22Rv1 (cell line): ENCODE measurements around the gene NPHP4.

Source experiments
- CTCF ChIP-seq: fragments of 450-650 bp; IDR thresholded peaks from 2 replicates; pipeline ENCODE4 v1.5.1; 2017; ENCODE audit warnings: mild to moderate bottlenecking
- ZFX ChIP-seq: fragments of 450-650 bp; IDR thresholded peaks from 2 replicates; pipeline ENCODE4 v1.6.1; 2017; ENCODE audit warnings: antibody characterized with exemption, borderline replicate concordance

GRCh38 chr1:5896706-5897660 is 95.2 kb downstream of the NPHP4 start:
- TF ChIP-seq CTCF: no peak
- TF ChIP-seq ZFX: no peak
